Hindlimb muscle (tissue), 1 donor: ENCODE measurements around the gene KCNIP1. TPM values are rescaled to one million over a fixed set of nuclear protein-coding genes. Genes with fewer than 3 reads are reported as not detected.
A peak's percentile ranks its signal among the peaks of the same experiment; 100 is the strongest.
"Not testable (repeated sequence)": the region's sequence is repeated elsewhere in the genome, so short reads cannot be mapped to it uniquely, and the experiment has no call there.

ENCODE experiments used
- DNase-seq: peaks from one replicate; pipeline ENCODE4 v3.0.0-alpha.2; 2013
- polyA plus RNA-seq: library from polyadenylated mRNA; unstranded; fragments of 120-200 nt; gene quantifications from one replicate; pipeline ENCODE4 v1.2.1, GENCODE V29; 2013; ENCODE audit not compliant: insufficient read length

The KCNIP1 gene
- polyA plus RNA-seq, 1 donor = 1.3 TPM

DNA sequence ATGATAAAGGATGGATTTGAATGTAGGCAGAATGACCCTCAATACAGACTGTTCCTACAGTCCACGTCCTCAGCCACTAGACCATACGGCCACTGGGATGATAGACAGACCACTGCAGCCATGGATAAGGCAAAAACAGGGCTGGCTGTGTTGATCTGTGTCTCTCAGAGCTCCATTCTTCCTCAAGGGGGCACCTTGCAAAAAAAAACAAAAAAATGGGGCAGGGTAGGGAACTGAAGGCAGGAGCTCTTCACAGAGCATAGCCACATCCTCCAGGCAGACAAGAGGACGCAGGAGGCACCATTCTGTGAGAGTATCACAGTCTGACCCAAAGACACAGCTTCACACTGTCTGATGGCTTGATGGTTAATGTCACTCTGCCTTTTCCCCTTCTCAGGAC lies 218.5 kb downstream of the KCNIP1 start:
- no peak for DNase-seq

DNA sequence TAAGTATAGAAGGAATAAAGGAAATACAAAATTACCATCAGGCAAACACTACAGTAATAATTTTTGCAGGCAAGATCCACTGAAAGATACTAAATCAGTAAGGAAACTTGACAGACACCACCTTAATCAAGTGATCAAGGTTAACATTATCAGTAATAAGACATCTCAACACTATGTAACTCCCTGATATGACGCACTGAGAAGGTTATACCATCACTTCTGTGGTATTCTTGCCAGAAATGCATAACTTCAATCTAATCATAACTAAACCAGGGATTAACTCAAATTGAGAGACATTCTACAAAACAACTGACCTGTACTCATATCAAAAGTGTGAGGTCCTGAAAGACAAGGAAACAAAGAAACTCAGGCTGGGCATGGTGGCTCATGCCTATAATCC lies 227.2 kb downstream of the KCNIP1 start:
- DNase-seq = no peak

DNA sequence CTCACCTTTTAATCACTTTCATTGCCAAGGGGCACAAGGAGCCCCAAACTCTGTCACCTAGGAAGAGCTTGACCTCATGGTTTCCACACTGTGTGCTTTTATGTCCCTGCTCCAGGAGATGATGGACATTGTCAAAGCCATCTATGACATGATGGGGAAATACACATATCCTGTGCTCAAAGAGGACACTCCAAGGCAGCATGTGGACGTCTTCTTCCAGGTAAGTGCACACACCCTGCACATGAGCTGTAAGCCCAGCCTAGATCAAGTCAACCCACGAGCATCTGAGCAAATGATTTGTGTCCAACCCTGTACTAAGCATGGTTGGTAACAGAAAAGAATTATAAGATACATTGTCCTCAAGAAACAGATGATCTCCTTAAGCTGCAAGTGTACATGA lies 228.9 kb downstream of the KCNIP1 start:
- DNase-seq = no peak

DNA sequence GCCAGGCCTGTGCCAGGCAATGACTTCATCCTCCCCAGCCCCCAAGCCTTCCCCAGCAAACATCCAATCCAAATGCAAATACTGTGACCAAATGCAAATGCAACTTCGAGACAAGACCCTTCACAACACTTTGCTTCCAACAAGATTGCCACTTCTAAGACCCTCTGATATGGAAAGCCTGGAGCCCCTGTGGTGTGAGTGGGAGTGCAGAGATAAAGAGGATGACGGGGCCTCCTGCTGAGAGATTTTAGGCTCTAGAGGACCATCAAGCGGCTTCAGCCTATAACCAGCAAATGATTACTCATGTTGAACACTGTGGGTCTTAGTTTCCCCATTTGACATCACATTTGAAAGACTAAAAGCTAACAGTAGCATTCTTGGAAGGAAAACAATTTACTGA lies 233.1 kb downstream of the KCNIP1 start:
- DNase-seq = no peak

DNA sequence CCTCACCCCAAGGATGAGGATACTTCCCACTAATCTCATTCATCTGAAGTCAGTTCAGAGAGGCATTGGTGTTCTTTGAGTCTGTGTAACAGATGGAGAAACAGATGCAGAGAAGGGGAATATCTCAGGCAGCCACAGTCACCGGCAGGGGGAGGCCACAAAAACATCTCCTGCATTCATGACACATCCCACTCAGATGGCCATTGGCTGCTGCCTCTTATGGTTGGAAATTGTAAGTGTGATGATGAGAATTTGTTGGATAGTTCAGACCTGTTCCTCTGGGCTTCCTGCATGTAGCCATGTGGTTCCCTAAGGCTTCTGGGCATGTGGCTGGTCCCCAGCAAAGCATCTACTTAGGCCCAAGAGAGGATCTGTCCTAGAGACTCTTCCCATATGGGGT lies 233.8 kb downstream of the KCNIP1 start:
- DNase-seq = no peak

DNA sequence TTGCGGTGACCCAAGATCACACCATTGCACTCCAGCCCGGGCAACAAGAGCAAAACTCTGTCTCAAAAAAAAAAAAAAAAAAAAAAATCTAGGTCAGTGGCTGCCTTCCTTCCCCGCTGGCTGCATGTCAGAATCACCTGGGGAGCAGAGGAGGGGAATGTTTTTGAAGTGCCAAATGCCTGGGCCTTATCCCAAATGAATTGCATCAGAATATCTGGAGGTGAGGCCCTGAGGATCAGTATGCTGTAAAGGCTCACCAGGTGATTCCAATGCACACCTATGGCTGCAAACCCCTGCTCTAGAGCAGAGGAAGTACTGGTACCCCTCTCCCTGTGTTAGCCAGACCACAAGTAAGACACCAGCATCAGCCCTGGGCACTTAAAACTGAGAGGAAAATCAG lies 235.0 kb downstream of the KCNIP1 start:
- no peak for DNase-seq

DNA sequence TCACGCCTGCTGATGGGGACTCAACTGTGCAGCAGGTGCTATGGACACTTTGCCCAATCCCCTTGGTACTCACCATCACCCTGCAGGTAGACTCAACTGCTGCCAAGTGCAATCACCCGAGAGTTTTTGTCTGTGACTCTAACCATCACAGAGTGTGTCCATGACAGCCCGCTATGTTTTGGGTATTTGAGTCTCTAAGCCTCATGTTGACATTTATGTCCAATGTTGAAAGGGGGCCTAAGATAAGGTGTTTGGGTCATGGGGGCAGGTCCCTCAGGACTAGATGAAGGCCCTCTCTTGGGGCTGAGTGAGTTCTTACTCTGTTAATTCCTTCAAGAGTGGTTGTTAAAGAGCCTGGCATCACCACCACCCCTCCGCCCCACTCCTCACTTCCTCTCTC lies 235.6 kb downstream of the KCNIP1 start:
- DNase-seq = no peak

DNA sequence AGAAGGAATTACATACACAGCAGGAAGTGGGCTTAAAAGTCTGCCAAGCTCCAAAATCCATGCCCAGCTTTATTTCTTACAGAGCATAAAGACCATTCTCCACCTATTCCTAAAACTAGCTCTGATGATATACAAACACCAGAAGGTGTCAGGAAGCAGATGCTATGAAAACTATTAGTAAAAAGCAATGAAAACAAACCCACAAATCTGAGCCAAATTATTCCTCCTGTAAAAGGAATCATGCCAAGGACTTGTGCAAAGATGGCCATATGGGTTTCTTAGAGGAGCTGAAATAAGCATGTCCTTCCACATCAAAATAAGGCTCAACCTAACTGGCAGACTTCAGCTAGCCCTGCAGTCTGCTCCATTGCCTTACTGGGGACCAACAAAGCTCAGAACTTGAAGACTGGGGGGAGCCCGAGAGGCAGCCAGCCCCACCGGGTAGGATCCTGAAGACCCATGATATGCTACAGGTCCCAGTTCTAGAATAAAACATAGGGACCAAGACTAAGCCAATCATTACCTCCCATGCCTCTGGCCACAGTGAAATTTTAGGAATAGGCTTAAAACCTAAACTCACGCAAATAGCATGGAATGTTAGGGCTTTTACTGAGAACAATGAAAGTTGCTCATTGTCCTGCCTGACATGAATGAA lies 236.9 kb downstream of the KCNIP1 start:
- no peak for DNase-seq

DNA sequence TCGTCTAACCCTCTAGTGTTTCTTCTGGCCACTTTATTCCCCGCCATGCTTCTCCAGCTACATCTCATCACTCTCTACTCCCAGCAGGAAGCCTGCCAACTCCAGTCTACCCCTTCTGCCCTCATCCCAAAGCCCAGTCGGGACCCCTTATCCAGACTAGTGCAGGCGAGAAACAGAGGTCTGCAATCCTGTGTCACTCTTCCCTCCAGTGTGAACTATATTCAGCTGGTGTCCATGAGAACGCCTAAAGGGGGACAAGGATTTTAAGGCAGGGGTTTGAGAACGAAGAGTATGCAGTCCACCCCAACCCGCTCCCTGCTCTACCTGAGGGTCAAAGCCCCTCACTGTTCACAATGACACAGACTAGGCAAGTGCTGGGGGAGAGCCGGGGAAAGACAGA lies 238.0 kb downstream of the KCNIP1 start:
- no peak for DNase-seq

DNA sequence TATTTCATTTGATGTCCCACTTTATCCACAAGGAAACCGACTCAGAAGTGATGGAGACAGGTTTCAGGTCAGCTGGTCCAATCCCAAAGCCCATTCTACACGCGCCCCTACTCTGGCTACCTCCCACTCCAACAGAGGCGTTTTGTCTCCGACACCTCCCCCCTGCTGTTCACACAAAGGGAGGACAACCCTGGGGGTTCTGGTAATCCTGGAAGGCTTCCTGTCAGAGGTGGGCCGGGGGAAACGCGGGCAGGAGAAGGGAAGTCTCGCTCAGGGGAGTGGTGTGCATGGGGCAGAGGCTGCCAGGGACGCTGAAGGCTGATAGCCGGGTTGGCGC lies 240.0 kb downstream of the KCNIP1 start:
- DNase-seq = no peak

DNA sequence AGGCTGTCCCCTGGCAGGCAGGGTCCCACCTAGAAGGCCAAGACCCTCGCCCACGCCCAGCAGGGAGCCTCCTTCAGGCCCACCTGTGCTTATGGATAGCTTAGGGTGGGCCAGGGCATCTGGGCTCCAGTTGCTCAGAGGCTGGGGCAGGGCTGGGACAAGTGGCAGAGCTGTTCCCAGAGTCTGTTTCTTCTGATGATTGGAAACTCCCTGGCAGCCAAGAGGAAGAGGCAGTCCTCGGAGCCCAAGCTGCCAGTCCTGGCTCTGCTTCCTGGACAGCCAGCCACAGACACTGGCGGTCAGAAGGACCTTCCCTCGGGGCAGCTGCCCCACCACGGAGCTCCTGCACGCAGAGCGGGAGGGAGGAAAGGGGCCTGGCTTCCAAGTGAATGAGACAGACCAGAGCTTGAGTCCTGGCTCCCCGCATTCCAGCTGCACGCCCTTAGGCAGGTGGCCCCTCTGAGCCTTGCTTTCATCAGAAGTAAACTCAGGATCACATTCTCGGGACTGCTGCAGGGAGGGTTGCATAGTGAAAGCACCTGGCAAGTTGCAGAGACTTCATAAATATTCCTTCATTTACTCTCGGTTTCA lies 241.8 kb downstream of the KCNIP1 start:
- no peak for DNase-seq

DNA sequence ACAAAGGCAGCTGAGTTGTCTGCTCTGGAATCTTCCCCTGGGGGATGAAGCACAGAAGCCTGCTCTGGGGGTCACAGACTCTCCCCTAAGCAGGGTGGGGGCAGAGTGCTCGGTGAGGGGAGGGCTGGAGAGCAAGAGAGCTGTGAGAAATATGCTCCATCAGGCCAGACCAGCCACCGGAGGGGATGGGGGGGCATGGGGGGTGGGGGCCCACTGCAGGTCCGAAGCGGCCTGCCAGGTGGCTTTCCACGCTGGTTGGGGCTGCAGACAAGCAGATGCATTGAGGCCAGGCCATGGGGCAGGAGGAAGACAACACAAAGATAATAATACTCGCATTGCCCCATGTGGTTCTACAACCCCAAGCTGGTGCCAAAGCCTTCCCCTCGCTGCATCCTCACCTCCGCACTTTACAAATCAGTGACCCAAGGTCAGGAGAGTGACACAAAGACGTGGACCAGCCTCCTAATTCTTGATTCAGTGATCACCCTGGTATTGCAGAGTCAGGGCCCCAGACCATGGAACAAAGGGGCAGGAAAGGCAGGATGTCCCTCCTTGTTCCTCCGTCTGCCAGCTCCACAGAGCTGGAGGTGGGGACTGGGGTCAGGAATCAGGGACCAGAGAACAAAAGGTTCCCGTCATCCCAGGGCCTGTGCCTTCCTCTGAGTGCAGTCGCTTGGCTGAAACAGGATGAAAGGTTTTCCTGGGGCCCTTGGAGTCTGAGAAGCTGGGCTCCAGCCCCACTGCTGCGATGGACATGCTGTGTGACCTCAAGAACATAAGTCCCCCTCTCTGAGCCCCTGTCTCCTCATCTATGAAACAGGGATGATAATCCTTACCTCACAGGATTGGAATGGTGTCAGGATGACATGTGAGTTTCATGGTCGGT lies 242.5 kb downstream of the KCNIP1 start:
- DNase-seq = no peak

DNA sequence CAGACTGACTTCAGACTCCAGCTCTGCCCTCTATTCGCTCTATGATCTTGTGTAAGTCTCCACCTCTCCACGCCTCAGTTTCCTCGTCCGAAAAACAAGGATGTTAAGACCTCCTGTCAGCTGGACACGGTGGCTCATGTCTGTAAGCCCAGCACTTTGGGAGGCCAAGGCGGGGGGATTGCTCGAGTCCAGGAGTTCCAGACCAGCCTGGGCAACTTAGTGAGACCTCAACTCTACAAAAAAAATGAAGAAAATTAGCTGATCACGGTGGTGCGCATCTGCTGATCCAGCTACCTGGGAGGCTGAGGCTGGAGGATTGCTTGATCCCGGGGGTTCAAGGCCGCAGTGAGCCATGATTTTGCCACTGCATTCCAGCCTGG lies 243.1 kb downstream of the KCNIP1 start:
- DNase-seq = no peak

DNA sequence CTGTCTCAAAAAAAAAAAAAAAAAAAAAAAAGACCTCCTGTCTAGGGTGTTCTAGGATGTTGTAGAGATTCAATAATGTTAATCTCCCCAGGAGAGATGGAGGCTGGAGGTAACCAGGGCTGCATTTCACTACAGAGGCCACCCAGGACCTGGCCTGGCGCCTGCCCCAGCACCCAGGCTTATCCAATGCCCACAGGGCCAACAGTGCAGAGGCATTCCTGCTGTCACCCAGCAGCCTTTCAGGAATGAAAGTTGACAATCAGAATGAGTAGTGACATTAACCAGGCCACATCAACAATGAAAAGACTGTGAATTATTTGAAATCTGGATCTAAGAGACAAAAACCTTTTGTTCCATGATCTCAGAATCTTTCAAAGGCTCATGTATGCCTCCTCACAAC lies 243.5 kb downstream of the KCNIP1 start:
- no peak for DNase-seq

DNA sequence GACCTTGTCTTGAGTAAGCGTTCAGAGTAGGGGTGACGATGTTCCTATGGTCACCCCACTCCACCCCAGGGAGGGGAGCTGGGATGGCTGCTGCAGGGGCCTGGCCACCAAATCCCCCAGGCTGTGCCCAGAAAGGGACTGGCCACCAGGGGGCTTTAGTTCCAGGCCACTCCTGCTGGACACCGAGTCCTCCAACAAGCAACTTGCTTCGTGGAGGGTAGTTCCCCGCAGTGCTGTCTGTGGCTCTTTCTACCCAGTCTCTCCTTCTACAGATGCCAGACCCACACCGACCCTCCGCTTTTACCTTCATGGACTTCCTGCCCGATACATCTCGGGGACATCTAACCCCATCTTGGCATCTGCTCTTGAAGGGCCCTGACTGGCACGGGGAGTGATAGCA lies 244.0 kb downstream of the KCNIP1 start:
- no peak for DNase-seq

DNA sequence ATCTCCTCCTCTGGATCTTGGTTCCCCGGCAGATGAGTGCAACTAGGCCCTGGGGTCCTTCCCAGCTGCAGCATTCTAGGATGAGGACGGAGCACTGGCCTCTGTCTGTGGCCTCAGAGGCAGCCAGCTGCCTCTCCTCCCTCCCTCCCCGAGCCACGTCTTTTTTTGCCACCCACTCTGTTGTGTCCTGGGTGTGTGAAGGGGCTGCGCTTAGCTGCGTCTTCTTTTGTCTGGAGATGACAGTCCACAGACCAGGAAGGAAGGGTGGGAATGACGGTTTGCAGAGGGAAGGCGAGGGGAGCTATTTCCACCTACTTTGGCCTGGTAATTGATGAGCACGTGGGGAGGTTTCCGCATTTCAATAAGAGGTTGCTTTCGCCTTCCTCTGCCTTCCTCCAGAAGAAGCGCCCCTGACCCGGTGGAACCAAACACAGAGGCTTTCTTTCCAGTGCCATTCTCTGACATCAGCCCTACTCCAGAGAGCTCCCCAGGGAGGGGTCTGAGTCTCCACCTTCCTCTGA lies 245.2 kb downstream of the KCNIP1 start:
- peak; percentile 59 for DNase-seq

DNA sequence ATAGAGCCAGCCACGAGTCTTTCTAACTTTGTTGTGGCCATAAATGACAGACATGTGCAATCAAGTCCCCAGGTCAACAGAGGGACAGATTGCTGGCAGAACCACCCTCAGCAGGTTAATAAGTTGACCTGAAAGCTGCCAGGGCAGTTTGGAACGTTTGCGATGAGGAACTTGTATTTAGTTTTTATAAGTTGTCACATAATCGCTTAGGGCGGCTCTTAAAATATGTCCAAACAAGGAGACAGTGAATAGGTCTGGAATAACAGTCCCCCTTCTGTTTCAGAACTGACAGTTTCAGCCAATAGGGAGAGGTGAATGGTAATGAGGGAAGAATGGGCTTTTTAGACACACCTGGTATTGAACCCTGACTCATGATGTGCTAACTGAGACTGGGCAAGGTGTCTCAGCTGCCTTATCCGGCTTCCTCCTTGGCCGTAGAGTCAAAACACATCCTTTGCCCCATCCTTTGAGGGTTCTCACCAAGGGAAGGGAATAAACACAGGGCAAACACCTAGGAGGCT lies 246.2 kb downstream of the KCNIP1 start:
- no peak for DNase-seq

DNA sequence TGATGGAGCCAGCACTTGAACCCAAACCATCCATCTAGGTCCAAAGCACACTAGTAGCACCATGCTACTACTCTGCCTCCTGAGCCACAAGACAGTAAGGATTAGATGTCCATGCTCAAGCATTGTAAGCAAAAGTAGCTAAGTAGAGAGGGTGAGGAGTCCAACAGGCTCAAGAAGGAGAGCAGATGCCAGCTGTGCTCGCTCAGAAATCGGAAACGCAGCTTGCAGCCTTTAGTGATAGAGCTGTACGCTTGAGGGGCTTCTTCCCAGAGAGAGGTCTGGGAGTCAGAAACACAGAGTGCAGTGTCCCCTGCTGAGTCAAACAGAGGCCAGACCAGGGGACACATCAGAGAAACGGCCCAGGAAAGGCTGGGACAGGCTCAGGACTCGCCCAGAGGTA lies 247.0 kb downstream of the KCNIP1 start:
- no peak for DNase-seq

DNA sequence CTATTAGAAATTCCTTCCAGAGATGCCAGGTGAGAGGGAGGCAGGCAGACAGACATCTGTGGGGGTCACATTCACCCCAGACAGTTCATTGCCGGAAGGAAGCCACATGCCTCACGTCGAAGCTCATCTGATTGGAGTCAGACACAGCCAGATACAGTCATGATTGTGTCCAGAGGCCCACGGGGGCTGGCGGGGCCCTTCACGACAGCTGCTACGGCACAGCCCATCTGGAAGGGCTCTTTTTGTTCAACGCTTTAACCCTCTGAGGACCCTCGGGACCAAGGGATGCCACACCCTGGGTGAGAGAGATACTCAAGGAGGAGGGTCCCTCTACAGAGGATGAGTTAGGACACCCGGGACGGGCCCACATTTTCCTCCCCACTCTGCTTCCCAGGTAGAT lies 247.8 kb downstream of the KCNIP1 start:
- no peak for DNase-seq

DNA sequence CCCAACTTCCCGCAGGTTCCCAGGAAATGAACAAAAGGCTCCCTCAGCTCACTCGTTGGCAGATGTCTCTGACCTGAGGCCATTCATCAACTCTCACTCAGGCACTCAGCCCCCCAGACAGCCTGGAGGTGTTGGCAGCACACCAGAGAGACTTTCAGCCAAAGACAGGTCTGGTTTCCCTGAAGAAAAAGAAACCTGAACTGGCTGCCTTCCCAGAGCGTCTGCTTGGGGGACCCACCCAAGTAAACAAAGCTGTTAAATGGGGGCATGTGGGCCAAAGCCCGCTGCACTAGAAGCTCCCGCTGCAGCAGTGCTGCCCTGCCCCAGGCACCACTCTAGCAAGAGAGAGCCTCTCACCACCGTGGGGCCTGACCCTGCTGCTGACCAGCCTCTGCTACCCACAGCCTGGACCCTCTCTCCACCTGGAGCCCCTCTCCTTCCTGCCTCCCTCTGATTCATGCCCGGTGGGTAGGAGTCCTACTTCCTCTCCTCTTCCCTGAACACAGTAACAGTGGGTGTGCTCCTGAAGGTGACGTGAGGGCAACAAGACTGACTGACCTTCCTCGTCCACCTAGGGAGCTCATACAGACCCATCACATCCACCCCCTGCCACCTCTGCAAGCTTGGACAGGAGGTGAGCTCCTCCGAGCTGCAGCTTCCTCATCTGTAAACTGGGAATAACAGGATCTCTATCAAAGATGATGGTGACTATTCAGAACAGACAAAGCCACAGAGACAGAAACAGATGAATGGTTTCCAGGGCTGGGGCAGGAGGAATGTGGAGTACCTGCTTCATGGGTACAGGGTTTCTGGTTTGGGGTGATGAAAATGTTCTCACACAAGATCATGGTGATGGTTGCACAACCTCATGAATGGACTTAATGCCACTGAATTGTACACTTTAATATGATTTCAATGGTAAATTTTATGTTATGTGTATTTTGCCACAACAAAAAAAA lies 248.7 kb downstream of the KCNIP1 start:
- DNase-seq = no peak

DNA sequence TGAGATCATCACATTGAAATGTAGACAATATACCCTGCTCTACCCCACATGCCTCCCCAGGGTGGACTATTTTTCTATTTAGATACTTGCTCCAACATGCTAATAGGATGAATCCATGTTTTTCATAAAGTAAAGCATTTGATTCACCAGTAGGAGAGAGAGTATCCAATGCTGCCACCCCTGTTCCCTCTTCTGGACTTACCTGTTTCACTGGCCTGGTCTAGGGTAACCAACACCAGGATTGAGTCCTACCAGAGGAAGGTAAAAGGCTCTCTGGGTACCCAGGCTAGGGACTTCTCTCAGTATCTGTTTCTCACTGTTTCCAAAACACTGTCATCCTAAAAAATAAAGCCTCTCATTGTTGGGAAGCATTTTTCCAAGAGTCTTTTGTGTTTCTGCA lies 249.5 kb downstream of the KCNIP1 start:
- no peak for DNase-seq

DNA sequence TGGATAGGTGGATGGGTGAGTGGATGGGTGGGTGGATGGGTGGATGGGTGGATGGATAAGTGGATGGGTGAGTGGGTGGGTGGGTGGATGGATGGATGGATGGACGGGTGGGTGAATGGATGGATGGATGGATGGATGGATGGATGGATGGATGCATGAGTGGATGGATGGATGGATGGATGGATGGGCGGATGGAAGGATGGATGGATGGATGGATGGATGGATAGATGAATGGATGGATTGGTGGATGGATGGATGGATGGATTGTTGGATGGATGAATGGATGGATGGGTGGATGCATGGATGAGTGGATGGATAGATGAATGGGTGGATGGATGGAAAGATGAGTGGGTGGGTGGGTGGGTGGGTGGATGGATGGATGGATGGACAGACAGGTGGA lies 250.7 kb downstream of the KCNIP1 start:
- DNase-seq = not testable (repeated sequence)
